IPS DF 6.9 (cell line): ENCODE measurements around the gene CD8B.
"Not testable (repeated sequence)": the region's sequence is repeated elsewhere in the genome, so short reads cannot be mapped to it uniquely, and the experiment has no call there.

Experiments
- DNase-seq: peaks from one replicate; pipeline ENCODE4 v3.0.0-alpha.2; 2013; ENCODE audit warnings: low read depth, low spot score
- H3K27ac ChIP-seq: one replicate; pipeline ENCODE4 v1.5.1; 2013; ENCODE audit warnings: low read length, control low read depth
- H3K27me3 ChIP-seq: 2 replicates; pipeline ENCODE4 v1.6.1; 2013; ENCODE audit warnings: mild to moderate bottlenecking, low read length; ENCODE audit not compliant: control insufficient read depth, insufficient read depth
- H3K36me3 ChIP-seq: 2 replicates; pipeline ENCODE4 v1.6.1; 2013; ENCODE audit warnings: low read length; ENCODE audit not compliant: control insufficient read depth, insufficient read depth
- H3K4me1 ChIP-seq: 2 replicates; pipeline ENCODE4 v1.6.1; 2013; ENCODE audit warnings: low read length; ENCODE audit not compliant: control insufficient read depth, insufficient read depth
- H3K4me3 ChIP-seq: 2 replicates; pipeline ENCODE4 v1.5.1; 2013; ENCODE audit warnings: mild to moderate bottlenecking, low read length
- H3K9me3 ChIP-seq: 2 replicates; pipeline ENCODE4 v1.6.1; 2013; ENCODE audit warnings: low read length, inconsistent platforms; ENCODE audit not compliant: control insufficient read depth, insufficient read depth
- WGBS: extraction: QIAGEN DNeasy Blood & Tissue Kit; methylation state at CpG from one replicate; pipeline ENCODE4 v1.1.7; 2013; ENCODE audit warnings: mixed read lengths, missing lambda C conversion rate; ENCODE audit not compliant: insufficient read length, insufficient coverage; 5-methylcytosine and 5-hydroxymethylcytosine counted together

The CD8B gene

DNA sequence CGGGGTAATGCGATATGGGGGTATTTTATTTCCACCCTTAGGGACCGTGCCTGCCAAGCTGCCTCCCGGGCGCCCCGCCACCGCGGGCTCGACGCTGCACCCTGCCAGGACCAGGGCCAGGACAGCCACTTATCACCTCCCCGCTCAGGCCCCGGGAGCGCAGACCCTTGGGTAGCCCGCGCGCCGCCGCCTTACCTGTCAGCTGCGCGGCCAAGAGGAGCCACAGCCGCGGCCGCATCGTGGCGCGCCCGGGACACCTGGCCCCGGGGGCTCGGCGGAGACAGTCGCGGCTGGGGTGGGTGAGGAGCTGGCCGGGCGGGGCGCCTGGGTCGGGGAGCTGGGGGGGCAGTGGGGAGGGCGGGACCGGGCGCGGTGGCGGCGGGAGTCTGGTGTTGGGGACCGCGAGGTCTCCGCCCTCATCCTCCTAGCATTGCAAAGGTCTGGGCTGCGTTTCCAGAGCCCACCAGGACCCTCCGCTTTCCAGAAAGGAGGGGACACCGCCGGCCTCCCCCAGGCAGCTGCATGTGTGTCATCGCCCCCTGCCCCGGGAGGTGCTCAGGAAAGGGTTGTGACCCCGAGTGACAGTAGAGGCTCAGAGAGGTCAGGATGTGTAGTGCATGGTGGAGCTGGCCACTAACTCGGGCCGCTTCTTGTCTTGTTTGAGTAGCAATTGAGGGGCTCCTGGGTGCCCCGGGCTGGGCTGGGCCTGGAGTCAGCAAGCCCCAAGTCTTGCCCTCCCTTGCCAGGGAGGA, at the start of gene CD8B:
TSS of gene CD8B (minus strand) at position 259 of the 752 bp plus-strand sequence. CDS start at position 238, 21 bp downstream.
- H3K36me3 ChIP-seq, DNase-seq, H3K27ac ChIP-seq, H3K4me1 ChIP-seq, H3K9me3 ChIP-seq, H3K27me3 ChIP-seq: not testable (repeated sequence)
- peak within 1 kb of the TSS; percentile 14; the same call in 1 of the 2 replicates for H3K4me3 ChIP-seq
- WGBS = no CpG with 5 or more reads among the region's 55 CpGs

DNA sequence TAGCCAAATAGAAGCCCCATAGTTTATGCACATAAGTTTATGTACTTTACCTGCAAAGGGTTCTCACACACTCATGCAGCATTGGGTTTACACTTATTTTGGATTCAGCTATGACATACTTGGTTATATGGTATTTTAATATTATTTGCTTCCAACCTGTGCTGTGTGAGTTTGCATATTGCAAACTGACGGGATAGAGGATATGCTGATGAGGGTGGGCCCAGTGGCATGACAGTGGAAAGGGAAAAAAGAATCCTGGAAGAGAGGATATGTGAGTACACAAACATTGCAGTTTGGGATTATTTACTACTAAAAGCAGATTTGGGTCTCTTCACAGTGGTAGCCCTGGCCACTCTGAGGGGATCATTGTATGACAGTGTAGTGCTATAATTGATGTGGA, 44.2 kb upstream of the CD8B start:
- not testable (repeated sequence) for DNase-seq, H3K27ac ChIP-seq, H3K4me3 ChIP-seq, H3K9me3 ChIP-seq, H3K4me1 ChIP-seq, H3K27me3 ChIP-seq, H3K36me3 ChIP-seq
- no CpG with 5 or more reads among the region's 1 CpG for WGBS

DNA sequence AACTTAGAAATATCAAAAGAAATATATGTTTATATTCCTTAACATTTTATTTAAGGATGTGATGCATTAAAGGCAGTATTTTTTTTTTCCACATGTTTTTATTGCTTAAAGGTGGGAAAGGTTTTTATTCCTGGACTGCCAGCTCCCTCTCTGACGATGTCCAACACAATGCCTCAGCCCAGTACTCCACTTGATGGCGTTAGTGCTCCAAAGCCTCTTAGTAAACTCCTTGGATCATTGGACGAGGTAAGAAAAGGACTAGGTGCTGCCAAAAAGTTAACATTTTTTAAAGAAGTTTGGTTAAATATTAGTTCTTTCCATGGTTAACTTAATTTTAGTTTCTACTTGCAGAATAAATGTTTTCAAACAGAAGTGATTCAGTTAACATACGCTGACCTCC, 39.0 kb upstream of the CD8B start:
- DNase-seq = peak; percentile 4
- not testable (repeated sequence) for H3K27me3 ChIP-seq, H3K36me3 ChIP-seq, H3K9me3 ChIP-seq, H3K4me1 ChIP-seq, H3K27ac ChIP-seq, H3K4me3 ChIP-seq
- WGBS = no CpG with 5 or more reads among the region's 4 CpGs

DNA sequence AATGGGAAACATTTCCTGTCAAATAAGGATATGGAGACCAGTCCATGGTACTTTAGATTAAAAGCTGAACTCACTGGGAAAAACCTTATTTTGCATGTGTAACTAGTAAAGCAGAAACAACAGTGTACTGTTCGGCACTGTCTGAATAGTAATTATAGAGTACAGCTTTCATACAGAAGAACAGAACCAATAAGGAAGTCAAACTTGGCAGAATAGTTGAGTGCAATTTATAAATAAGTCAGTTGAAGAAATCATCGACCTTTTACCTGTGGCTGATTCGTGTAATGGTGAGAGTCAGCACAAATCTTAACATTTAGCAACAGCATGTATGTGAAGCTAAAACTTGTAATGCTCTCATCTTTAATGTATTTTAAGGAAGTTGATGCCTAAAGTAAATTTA, 24.3 kb upstream of the CD8B start:
- H3K4me1 ChIP-seq, DNase-seq, H3K9me3 ChIP-seq, H3K36me3 ChIP-seq, H3K27ac ChIP-seq, H3K27me3 ChIP-seq, H3K4me3 ChIP-seq: not testable (repeated sequence)
- no CpG with 5 or more reads among the region's 3 CpGs for WGBS

DNA sequence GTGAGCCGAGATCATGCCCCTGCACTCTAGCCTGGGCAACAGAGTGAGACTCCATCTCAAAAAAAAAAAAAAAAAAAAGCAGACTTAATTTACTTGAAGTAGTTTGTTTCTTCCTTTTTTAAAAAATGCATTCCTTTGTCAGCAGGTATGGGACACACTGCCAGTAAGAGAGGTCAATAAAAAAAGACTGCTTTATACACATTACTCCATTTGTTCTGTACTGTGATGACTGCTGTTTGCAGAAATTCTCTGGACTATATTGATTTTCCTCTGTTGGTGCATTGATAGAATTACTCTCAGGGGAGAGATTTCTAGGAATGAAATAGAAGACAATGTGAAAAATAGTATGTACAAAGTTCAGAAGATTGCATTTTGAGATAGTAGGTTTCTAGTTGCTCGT, 21.2 kb upstream of the CD8B start:
- H3K4me3 ChIP-seq, H3K4me1 ChIP-seq, H3K36me3 ChIP-seq, DNase-seq, H3K27ac ChIP-seq, H3K9me3 ChIP-seq, H3K27me3 ChIP-seq: not testable (repeated sequence)
- no CpG with 5 or more reads among the region's 2 CpGs for WGBS

DNA sequence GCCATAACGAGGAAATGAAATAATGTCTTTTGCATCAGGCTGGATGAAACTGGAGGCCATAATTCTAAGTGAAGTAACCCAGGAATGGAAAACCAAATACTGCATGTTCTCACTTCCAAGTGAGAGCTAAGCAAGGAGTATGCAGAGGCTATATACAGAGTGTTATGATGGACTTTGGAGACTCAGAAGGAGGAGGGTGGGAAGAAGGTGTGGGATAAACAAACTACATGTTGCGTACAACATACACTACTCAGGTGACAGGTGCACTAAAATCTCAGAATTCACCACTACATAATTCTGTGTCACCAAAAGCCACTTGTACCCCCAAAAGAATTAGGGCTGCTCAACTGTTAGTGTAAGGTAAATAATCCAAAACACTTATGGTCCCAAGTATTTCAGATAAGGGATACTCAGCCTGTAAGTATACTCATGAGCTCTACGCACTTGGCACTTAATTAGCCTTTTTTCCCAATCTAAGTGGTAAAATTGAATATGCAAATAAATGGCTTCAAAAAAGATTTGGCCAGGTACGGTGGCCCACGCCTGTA, 20.5 kb upstream of the CD8B start:
- not testable (repeated sequence) for DNase-seq, H3K4me3 ChIP-seq, H3K9me3 ChIP-seq, H3K36me3 ChIP-seq, H3K4me1 ChIP-seq, H3K27me3 ChIP-seq, H3K27ac ChIP-seq
- no CpG with 5 or more reads among the region's 5 CpGs for WGBS

DNA sequence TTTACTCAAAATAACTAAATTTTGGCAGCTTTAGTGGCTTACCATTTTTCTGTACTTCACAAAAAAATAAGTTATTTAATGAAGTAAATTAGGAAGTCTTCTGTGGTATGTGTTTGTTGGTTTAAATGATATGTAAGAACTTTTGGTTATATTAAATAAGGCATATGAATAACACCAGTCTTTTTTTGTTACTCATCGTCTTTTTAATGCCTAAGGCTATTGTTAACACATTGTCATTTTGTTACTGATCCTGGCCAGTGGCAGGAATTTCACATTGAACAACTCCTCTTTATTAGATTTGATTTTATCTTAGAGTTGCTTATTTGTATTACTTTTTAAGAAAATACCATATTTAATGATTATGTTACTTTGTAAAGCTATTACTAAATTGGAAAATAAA, 17.3 kb upstream of the CD8B start:
- H3K4me1 ChIP-seq, H3K27ac ChIP-seq, DNase-seq, H3K4me3 ChIP-seq, H3K36me3 ChIP-seq, H3K9me3 ChIP-seq, H3K27me3 ChIP-seq: not testable (repeated sequence)
- WGBS = no CpG with 5 or more reads among the region's 1 CpG

DNA sequence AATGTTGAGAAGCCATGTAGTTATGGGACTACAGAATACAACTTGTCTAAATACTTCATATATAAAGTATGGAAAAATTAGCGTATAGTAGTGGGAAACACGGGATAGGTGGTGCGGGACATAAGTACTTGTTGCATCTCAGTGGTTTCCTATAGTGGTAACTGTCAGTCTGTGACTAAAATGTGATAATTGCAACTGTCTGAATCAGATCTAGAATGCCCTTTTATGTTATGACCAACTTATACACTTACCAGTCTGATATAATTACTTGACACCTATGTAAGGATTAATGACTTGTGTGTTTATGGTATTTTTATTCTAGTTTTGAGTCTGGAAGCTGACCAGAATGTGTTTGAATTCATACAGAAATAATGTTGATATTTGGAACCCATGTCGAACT, 9.3 kb upstream of the CD8B start:
- not testable (repeated sequence) for H3K9me3 ChIP-seq, DNase-seq, H3K27me3 ChIP-seq, H3K4me1 ChIP-seq, H3K36me3 ChIP-seq, H3K4me3 ChIP-seq, H3K27ac ChIP-seq
- no CpG with 5 or more reads among the region's 4 CpGs for WGBS

DNA sequence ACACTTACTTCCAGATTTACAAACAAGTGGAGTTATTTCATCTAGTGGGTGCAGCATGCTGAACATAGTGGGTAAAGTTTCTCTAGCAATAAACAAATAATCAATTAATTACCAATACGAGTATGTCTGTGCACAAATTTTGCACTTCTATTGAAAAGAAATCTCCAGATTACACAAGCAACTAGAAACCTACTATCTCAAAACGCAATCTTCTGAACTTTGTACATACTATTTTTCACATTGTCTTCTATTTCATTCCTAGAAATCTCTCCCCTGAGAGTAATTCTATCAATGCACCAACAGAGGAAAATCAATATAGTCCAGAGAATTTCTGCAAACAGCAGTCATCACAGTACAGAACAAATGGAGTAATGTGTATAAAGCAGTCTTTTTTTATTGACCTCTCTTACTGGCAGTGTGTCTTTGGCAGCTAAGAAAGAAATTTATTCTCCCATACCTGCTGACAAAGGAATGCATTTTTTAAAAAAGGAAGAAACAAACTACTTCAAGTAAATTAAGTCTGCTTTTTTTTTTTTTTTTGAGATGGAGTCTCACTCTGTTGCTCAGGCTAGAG, 7.3 kb upstream of the CD8B start:
- not testable (repeated sequence) for H3K36me3 ChIP-seq, H3K27me3 ChIP-seq, H3K4me1 ChIP-seq, H3K9me3 ChIP-seq, DNase-seq, H3K27ac ChIP-seq, H3K4me3 ChIP-seq
- WGBS = no CpG with 5 or more reads among the region's 2 CpGs

DNA sequence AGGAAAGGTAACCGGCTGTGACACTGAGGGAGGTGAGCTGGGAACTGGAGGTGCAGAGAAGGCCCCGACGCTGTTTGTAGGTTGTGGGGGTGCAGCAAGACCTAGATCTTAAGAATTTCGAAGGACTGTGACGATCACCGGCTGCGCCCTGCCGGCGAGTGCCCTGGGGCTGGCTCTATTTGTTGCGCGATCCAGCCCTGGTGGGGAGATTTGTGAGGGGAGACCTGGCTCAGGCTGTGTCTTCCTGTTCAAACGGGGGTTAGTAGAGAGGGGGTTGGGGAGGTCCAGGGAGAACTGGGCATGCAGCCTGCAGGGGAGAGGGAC, 656 bp upstream of the CD8B start:
- not testable (repeated sequence) for H3K9me3 ChIP-seq, H3K4me3 ChIP-seq, H3K27ac ChIP-seq, DNase-seq, H3K36me3 ChIP-seq, H3K4me1 ChIP-seq, H3K27me3 ChIP-seq
- WGBS = no CpG with 5 or more reads among the region's 12 CpGs

DNA sequence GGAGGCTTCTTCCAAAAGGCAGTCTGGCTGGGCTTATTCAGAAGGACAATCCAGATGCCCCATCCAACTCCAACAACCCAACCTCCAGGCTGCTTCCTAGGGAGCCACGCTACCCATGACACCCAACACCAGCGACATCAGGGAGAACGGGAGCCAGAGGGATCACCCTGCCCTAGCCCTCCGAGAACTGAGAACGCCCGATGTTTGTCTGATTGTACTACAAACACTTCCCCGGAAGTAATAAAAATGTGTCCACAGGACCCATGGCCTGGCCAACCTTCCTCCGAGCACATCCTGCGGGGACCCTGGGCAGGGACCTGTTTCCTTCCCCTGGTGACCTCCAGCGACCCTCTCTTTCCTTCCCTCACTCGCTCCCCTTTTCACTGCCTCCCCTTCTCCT, 511 bp downstream of the CD8B start:
- H3K27me3 ChIP-seq, H3K9me3 ChIP-seq, H3K27ac ChIP-seq, DNase-seq, H3K4me3 ChIP-seq, H3K4me1 ChIP-seq, H3K36me3 ChIP-seq: not testable (repeated sequence)
- WGBS = no CpG with 5 or more reads among the region's 11 CpGs
